Left ventricle myocardium superior (tissue), 1 donor: ENCODE data around the gene BMP7. TPM values are rescaled to one million over a fixed set of nuclear protein-coding genes. Genes with fewer than 3 reads are reported as not detected.
"Not testable (repeated sequence)": the region's sequence is repeated elsewhere in the genome, so short reads cannot be mapped to it uniquely, and the experiment has no call there.

Experiments used
- ATAC-seq: fragments of 200-7000 bp; cut with Tn5 transposase; one replicate; pipeline ENCODE4 v1.9.1; 2020; ENCODE audit warnings: mild to moderate bottlenecking, moderate library complexity
- DNase-seq: peaks from one replicate; pipeline ENCODE4 v3.0.0-alpha.2; 2020
- intact Hi-C: fragments of 100-400 bp; cut with micrococcal nuclease; formaldehyde crosslinking; loops from one replicate; pipeline ENCODE4 v1.11.0; 2022
- total RNA-seq: library from RNA; stranded (reverse); fragmentation: NEBNext Ultra II Directional; extraction: Animal tissue kit (Norgen Biotek cat#: 25700); gene quantifications from one replicate; pipeline ENCODE4 v1.2.1, GENCODE V29; 2021
- donor health status: DM: no; HTN: yes; CAD: no; lungs with severe emphysema.

The BMP7 gene
- total RNA-seq, 1 donor from 2014 or later: 32.2 TPM

- intact Hi-C loops: no loop called here
- ATAC-seq: no peak
Measured at GRCh38 chr20:57207251-57207650, 59.2 kb downstream of the BMP7 start.

GRCh38 chr20:57205606-57206219 lies 60.7 kb downstream of the BMP7 start:
- intact Hi-C loops: no loop called here
- DNase-seq: no peak

More at GRCh38 chr20:57207251-57207650, 59.2 kb downstream of the BMP7 start:
- DNase-seq: no peak

GRCh38 chr20:57203986-57204385 lies 62.5 kb downstream of the BMP7 start:
- ATAC-seq: no peak
- intact Hi-C loops: no loop called here
- no peak for DNase-seq

More at GRCh38 chr20:57205606-57206219, 60.7 kb downstream of the BMP7 start:
- no peak for ATAC-seq

GRCh38 chr20:57203204-57203603 lies 63.2 kb downstream of the BMP7 start:
- intact Hi-C loops: no loop called here
- no peak for ATAC-seq
- no peak for DNase-seq

GRCh38 chr20:57202309-57202708 lies 64.1 kb downstream of the BMP7 start:
- intact Hi-C loops: no loop called here
- ATAC-seq (no peak), DNase-seq (no peak)

GRCh38 chr20:57200882-57201695 lies 65.4 kb downstream of the BMP7 start:
- intact Hi-C loops: no loop called here
- DNase-seq: no peak
- peak; percentile 58 for ATAC-seq

- DNase-seq (no peak), ATAC-seq (no peak)
- intact Hi-C loops: no loop called here
Measured at GRCh38 chr20:57199656-57200405, 66.6 kb downstream of the BMP7 start.

GRCh38 chr20:57198132-57199072 lies 68.0 kb downstream of the BMP7 start:
- intact Hi-C loops: no loop called here

GRCh38 chr20:57197352-57198131 lies 68.9 kb downstream of the BMP7 start:
- no peak for ATAC-seq
- intact Hi-C loops: no loop called here
- no peak for DNase-seq

More at GRCh38 chr20:57198132-57199072, 68.0 kb downstream of the BMP7 start:
- DNase-seq (no peak), ATAC-seq (no peak)

- peak; percentile 19 for ATAC-seq
- no peak for DNase-seq
- intact Hi-C loops: no loop called here
Measured at GRCh38 chr20:57195469-57196100, 70.9 kb downstream of the BMP7 start.

GRCh38 chr20:57195023-57195422 lies 71.4 kb downstream of the BMP7 start:
- ATAC-seq: no peak

GRCh38 chr20:57194154-57194553 lies 72.3 kb downstream of the BMP7 start:
- ATAC-seq (no peak), DNase-seq (peak; percentile 1)
- intact Hi-C loops: no loop called here

More at GRCh38 chr20:57195023-57195422, 71.4 kb downstream of the BMP7 start:
- intact Hi-C loops: no loop called here
- DNase-seq: no peak

GRCh38 chr20:57193094-57193493 lies 73.3 kb downstream of the BMP7 start:
- DNase-seq (peak; percentile 1), ATAC-seq (no peak)
- intact Hi-C loops: no loop called here

- intact Hi-C loops: no loop called here
- ATAC-seq (no peak), DNase-seq (peak; percentile 9)
Measured at GRCh38 chr20:57192311-57192710, 74.1 kb downstream of the BMP7 start.

- ATAC-seq, DNase-seq, intact Hi-C loops: not testable (repeated sequence)
Measured at GRCh38 chr20:57191265-57191638, 75.2 kb downstream of the BMP7 start.

GRCh38 chr20:57190536-57191264 lies 75.7 kb downstream of the BMP7 start:
- peak; percentile 13 for DNase-seq
- ATAC-seq: no peak
- intact Hi-C loops: no loop called here

- no peak for ATAC-seq
- intact Hi-C loops: no loop called here
- no peak for DNase-seq
Measured at GRCh38 chr20:57189713-57190112, 76.7 kb downstream of the BMP7 start.
